A549 treated with Mapracorat at 1 μM for 4 hours (cell line): ENCODE measurements around the gene PAGE3. TPM values are rescaled to one million over a fixed set of nuclear protein-coding genes. Genes with fewer than 3 reads are reported as not detected.

ENCODE experiments used
- total RNA-seq: library from RNA; stranded (reverse); fragments of 200-300 nt; extraction: Qiagen RNA extraction; gene quantifications from 5 replicates; pipeline ENCODE4 v1.2.3, GENCODE V29; 2022

PAGE3 gene
- not detected in 5 replicates for total RNA-seq

GRCh38 chrX:55264816-55265215, at the start of gene PAGE3:
TSS of gene PAGE3 (minus strand) at chrX:55264916. CDS start at chrX:55263903, 1,013 bp downstream.

GRCh38 chrX:55220119-55220794, 44.5 kb downstream of the PAGE3 start, which contains the start of gene PAGE5:
TSS of gene PAGE5 (plus strand) at chrX:55220346. CDS start at chrX:55221383, 1,037 bp downstream.

Other genes with a start within 250 kb of the PAGE3 start
- not detected in 5 replicates for gene ALAS2, start 233.9 kb downstream of the PAGE3 start, total RNA-seq
- not detected in 5 replicates for gene PAGE2B, start 189.9 kb downstream of the PAGE3 start, total RNA-seq
- gene PAGE2, start 175.9 kb downstream of the PAGE3 start, total RNA-seq = not detected in 5 replicates
- gene PAGE5, start 44.6 kb downstream of the PAGE3 start, total RNA-seq = not detected in 5 replicates
- gene MAGEH1, start 187.2 kb upstream of the PAGE3 start, total RNA-seq = 5.9 to 7.8 TPM (median 7.0 TPM) in 5 replicates
- gene USP51, start 224.9 kb upstream of the PAGE3 start, total RNA-seq = 0.41 to 0.60 TPM (median 0.43 TPM) in 5 replicates